Lung (tissue), 12 donors: ENCODE results near the gene SDK2. TPM values are rescaled to one million over a fixed set of nuclear protein-coding genes. Genes with fewer than 3 reads are reported as not detected.

ENCODE experiments used
- ATAC-seq: fragments of 200-7000 bp; cut with Tn5 transposase; one replicate; pipeline ENCODE4 v1.9.1; 2020; ENCODE audit warnings: moderate number of reproducible peaks; ENCODE audit not compliant: insufficient read depth, low FRiP score
- DNase-seq, 3 donors: peaks; one replicate each; pipeline ENCODE4 v3.0.0-alpha.2; 2013 to 2017
- H3K27ac ChIP-seq, 2 donors: one replicate each; pipeline ENCODE4 v1.5.1; 2013; ENCODE audit warnings: mild to moderate bottlenecking in 2 of 2, moderate library complexity in 2 of 2, control low read depth in 1 of 2, inconsistent platforms in 1 of 2, low read depth in 1 of 2, low read length in 1 of 2
- H3K27me3 ChIP-seq, 3 donors: one replicate each; pipeline ENCODE4 v1.5.1; 2013; ENCODE audit warnings: low read length in 2 of 3; ENCODE audit not compliant: control insufficient read depth in 3 of 3, insufficient read depth in 3 of 3
- H3K36me3 ChIP-seq, 4 donors: one replicate each; pipeline ENCODE4 v1.5.1; 2013; ENCODE audit warnings: low read length in 4 of 4, mild to moderate bottlenecking in 1 of 4, moderate library complexity in 1 of 4; ENCODE audit not compliant: control insufficient read depth in 4 of 4, insufficient read depth in 4 of 4
- H3K4me1 ChIP-seq, 5 donors: one replicate each; pipeline ENCODE4 v1.5.1; 2013; ENCODE audit warnings: low read length in 5 of 5, mild to moderate bottlenecking in 2 of 5, moderate library complexity in 1 of 5; ENCODE audit not compliant: control insufficient read depth in 5 of 5, insufficient read depth in 5 of 5
- H3K4me3 ChIP-seq: one replicate; pipeline ENCODE4 v1.5.1; 2013; ENCODE audit warnings: mild to moderate bottlenecking, control low read depth, moderate library complexity
- H3K9ac ChIP-seq, 2 donors: one replicate each; pipeline ENCODE4 v1.5.1; 2013; ENCODE audit warnings: low read length in 2 of 2, control low read depth in 1 of 2; ENCODE audit not compliant: insufficient read depth in 1 of 2
- H3K9me3 ChIP-seq, 4 donors: one replicate each; pipeline ENCODE4 v1.5.1; 2013; ENCODE audit warnings: low read length in 3 of 4, mild to moderate bottlenecking in 1 of 4, moderate library complexity in 1 of 4; ENCODE audit not compliant: control insufficient read depth in 4 of 4, insufficient read depth in 3 of 4
- WGBS, 2 donors: extraction: QIAGEN DNeasy Blood & Tissue Kit; methylation state at CpG; one replicate each; pipeline ENCODE4 v1.1.7; 2013; 5-methylcytosine and 5-hydroxymethylcytosine counted together
- polyA plus RNA-seq, 2 donors: library from polyadenylated mRNA; stranded (reverse); fragments of 200-250 nt; gene quantifications; one replicate each; pipeline ENCODE4 v1.2.1, GENCODE V29; 2013
- total RNA-seq, 2 donors: library from RNA; depleted of rRNA in 1 of 2; stranded (reverse); fragments of >200 nt in 1 of 2; gene quantifications; one replicate each; pipeline ENCODE4 v1.2.1, GENCODE V29; 2014 to 2021
- TF ChIP-seq, protein P1 (sequence below): IDR thresholded peaks from 2 replicates; pipeline ENCODE4 v1.5.1; 2012; ENCODE audit warnings: mild to moderate bottlenecking; ENCODE audit errors: control extremely low read depth, extremely low read depth
- donor health status: control.
- donor health status: control.
- donor health status: Bipolar disorder and iron deficiency.
- donor health status: healthy.
- donor health status: DM: yes; HTN: yes; CAD: no.

SDK2 gene
- total and polyA plus RNA-seq, 4 donors = 0.91 to 41.7 (median 4.3) TPM

DNA sequence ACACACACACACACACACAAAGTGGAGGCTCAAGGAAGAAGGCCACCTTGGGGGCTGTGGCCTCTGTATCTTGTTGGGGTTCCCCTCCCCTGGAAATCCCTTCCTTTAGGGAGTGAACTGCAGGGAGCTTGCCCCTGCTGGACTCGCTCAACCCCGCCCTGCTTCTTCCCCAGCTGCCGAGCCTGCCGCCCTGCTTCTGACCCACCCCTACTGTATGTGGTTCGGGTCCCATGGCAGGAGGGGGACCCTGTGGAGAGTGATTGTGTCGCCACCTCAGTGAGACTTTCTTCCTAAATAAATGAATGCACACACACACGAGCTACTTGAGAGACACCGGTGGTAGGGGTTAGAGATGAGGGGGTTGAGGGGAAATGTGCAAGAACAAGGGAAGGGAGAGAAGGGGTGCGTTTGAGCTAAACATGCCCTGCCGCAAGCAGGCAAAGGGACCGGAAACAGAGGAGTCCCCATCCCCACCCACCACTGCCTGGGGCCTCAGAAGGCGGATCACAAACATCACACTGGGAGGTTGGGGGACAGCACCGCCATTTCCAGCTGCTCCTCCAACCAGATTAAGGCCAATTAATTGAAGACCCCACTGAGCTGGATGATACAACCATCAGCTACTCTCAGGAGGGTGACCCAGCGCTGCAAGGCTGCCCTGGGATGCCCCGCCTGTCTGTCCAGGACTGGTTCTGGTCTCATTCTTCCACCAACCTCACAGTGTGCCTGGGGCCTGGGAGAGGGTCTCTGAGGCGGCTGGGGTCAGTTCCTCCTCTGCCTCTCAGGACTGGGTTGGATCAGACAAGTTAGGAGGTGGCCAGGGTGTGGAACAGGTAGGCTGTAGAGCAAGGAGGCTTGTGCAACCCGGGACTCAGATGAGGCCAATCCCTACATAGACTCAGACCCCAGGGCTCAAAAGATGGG is 98.9 kb downstream of the SDK2 start:
- Histone ChIP-seq H3K9me3 (no peaks in the 10 kb centered on the region), H3K36me3 (no peaks in the 10 kb centered on the region), H3K4me3 (no peak overlapping the region), H3K27ac (no peak overlapping the region), H3K9ac (no peak overlapping the region), H3K27me3 (no peaks in the 10 kb centered on the region), H3K4me1 (peaks cover 0 to 17% (median 7%) of the 10 kb centered on the region in 5 donors)
- 75 to 84% methylated on average over 17 of the region's 17 CpGs for WGBS, 2 donors
- no peak for ATAC-seq
- no peak for DNase-seq
- TF ChIP-seq, protein P1, sequence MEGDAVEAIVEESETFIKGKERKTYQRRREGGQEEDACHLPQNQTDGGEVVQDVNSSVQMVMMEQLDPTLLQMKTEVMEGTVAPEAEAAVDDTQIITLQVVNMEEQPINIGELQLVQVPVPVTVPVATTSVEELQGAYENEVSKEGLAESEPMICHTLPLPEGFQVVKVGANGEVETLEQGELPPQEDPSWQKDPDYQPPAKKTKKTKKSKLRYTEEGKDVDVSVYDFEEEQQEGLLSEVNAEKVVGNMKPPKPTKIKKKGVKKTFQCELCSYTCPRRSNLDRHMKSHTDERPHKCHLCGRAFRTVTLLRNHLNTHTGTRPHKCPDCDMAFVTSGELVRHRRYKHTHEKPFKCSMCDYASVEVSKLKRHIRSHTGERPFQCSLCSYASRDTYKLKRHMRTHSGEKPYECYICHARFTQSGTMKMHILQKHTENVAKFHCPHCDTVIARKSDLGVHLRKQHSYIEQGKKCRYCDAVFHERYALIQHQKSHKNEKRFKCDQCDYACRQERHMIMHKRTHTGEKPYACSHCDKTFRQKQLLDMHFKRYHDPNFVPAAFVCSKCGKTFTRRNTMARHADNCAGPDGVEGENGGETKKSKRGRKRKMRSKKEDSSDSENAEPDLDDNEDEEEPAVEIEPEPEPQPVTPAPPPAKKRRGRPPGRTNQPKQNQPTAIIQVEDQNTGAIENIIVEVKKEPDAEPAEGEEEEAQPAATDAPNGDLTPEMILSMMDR = no peak

DNA sequence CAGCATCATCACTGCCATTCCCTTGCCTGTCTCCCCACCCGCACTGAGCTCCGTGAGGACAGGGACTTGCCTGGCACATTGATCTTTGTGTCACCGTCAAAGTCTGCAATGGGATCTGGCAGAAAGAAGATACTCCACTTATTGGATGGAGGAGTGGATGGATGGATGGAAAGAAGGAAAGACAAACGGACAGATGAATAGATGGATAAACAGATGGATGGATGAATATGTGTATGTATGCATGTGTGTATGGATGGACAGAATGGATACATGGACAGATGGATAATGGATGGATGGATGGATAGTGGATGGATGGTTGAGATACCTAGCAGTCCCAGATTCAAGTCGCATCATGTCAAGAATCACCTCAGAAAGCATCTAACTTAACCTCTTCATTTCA is 99.9 kb downstream of the SDK2 start:
- H3K27ac ChIP-seq = no peak overlapping the region
- no peak for ATAC-seq
- 89 to 96% methylated on average over 5 of the region's 5 CpGs for WGBS, 2 donors

DNA sequence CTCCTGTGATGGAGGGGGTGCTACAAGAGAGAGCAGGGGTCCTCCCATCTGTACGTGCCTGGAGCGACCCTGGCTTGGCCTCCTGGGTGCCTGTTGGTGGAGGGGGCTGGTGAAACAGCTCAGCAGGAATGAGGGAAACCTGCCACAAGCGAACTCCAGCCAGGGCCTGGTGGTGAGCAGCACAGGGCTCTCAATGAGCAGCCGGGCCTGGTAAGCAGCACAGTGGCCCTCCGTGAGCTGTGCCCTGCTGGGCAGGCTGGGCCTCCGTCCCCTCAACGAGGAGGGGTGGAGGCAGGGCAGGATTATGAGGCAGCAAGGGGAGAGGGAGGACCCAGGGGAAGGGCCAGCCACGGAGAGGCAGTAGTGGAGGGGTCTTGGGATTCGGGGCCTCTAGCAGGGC is 101.9 kb downstream of the SDK2 start:
- DNase-seq (no peak), ATAC-seq (no peak)
- Histone ChIP-seq H3K36me3 (no peaks in the 10 kb centered on the region), H3K27ac (no peak overlapping the region), H3K4me3 (no peak overlapping the region), H3K9me3 (no peaks in the 10 kb centered on the region), H3K9ac (no peak overlapping the region), H3K27me3 (no peaks in the 10 kb centered on the region), H3K4me1 (peaks cover 0 to 5% (median 0%) of the 10 kb centered on the region in 5 donors)
- TF ChIP-seq, protein P1 = no peak
- 83 to 91% methylated on average over 9 of the region's 9 CpGs for WGBS, 2 donors

More for the DNA sequence above, 99.9 kb downstream of the SDK2 start:
- Histone ChIP-seq H3K9ac (no peak overlapping the region), H3K27me3 (no peaks in the 10 kb centered on the region), H3K9me3 (no peaks in the 10 kb centered on the region), H3K4me1 (peaks cover 0 to 9% (median 0%) of the 10 kb centered on the region in 5 donors), H3K4me3 (no peak overlapping the region), H3K36me3 (no peaks in the 10 kb centered on the region)
- DNase-seq = no peak
- TF ChIP-seq, protein P1 = no peak
